GM23338 (cell line): ENCODE results near the gene PPFIA1. TPM values are rescaled to one million over a fixed set of nuclear protein-coding genes. Genes with fewer than 3 reads are reported as not detected.

Source experiments
- ATAC-seq: fragments of 200-7000 bp; cut with Tn5 transposase; 3 replicates; pipeline ENCODE4 v1.9.1; 2020
- DNase-seq: peaks from one replicate; pipeline ENCODE4 v3.0.0-alpha.2; 2015; ENCODE audit warnings: low spot score
- H2AFZ ChIP-seq: fragments of 200-600 bp; sonication (generic); 2 replicates; pipeline ENCODE4 v1.8.0; 2016; ENCODE audit warnings: antibody characterized with exemption, mild to moderate bottlenecking, moderate library complexity
- H3F3A ChIP-seq: fragments of 200-600 bp; sonication (generic); replicated peaks from 2 replicates; pipeline ENCODE4 v1.8.0; 2017; ENCODE audit warnings: antibody characterized with exemption, mixed run types, low read depth
- H3K27ac ChIP-seq: fragments of 200-600 bp; sonication (generic); 2 replicates; pipeline ENCODE4 v1.6.1; 2016; ENCODE audit warnings: low read depth
- H3K27me3 ChIP-seq: fragments of 200-600 bp; sonication (generic); 2 replicates; pipeline ENCODE4 v1.8.0; 2016; ENCODE audit warnings: mild to moderate bottlenecking, mixed run types, moderate library complexity; ENCODE audit not compliant: insufficient read depth
- H3K36me3 ChIP-seq: fragments of 200-600 bp; sonication (generic); 2 replicates; pipeline ENCODE4 v1.8.0; 2016; ENCODE audit warnings: mild to moderate bottlenecking; ENCODE audit not compliant: insufficient read depth
- H3K4me1 ChIP-seq: fragments of 200-600 bp; sonication (generic); 2 replicates; pipeline ENCODE4 v1.8.0; 2016; ENCODE audit warnings: mild to moderate bottlenecking, moderate library complexity; ENCODE audit not compliant: insufficient read depth
- H3K4me2 ChIP-seq: fragments of 200-600 bp; sonication (generic); 2 replicates; pipeline ENCODE4 v1.7.1; 2017; ENCODE audit warnings: mixed run types
- H3K4me3 ChIP-seq: fragments of 200-600 bp; sonication (generic); 2 replicates; pipeline ENCODE4 v1.6.1; 2016; ENCODE audit warnings: mixed run types
- H3K79me2 ChIP-seq: fragments of 200-600 bp; sonication (generic); replicated peaks from 2 replicates; pipeline ENCODE4 v1.8.0; 2017; ENCODE audit warnings: mild to moderate bottlenecking; ENCODE audit not compliant: insufficient read depth
- H3K9me2 ChIP-seq: fragments of 200-600 bp; sonication (generic); 2 replicates; pipeline ENCODE4 v1.8.0; 2017; ENCODE audit not compliant: insufficient read depth
- H4K20me1 ChIP-seq: fragments of 200-600 bp; sonication (generic); replicated peaks from 2 replicates; pipeline ENCODE4 v1.8.0; 2017; ENCODE audit warnings: mild to moderate bottlenecking; ENCODE audit not compliant: insufficient read depth
- H3K27ac Mint-ChIP-seq: 2 replicates; pipeline ENCODE4 v1.8.0; 2020; ENCODE audit warnings: inconsistent platforms, mild to moderate bottlenecking, moderate library complexity, mixed read lengths
- H3K27me3 Mint-ChIP-seq: 3 replicates; pipeline ENCODE4 v1.8.0; 2022; ENCODE audit warnings: low read depth, mild to moderate bottlenecking, moderate library complexity, mixed read lengths, inconsistent platforms; ENCODE audit not compliant: insufficient read depth, poor library complexity
- H3K36me3 Mint-ChIP-seq: 3 replicates; pipeline ENCODE4 v1.8.0; 2021; ENCODE audit warnings: low read depth, mild to moderate bottlenecking, inconsistent platforms, moderate library complexity, mixed read lengths
- H3K4me1 Mint-ChIP-seq: 3 replicates; pipeline ENCODE4 v1.8.0; 2020; ENCODE audit warnings: mild to moderate bottlenecking, inconsistent platforms, mixed read lengths
- H3K4me3 Mint-ChIP-seq: 3 replicates; pipeline ENCODE4 v1.8.0; 2021; ENCODE audit warnings: moderate library complexity, mild to moderate bottlenecking, inconsistent platforms, mixed read lengths
- H3K9me3 Mint-ChIP-seq: 3 replicates; pipeline ENCODE4 v1.8.0; 2020; ENCODE audit warnings: moderate library complexity, mild to moderate bottlenecking, inconsistent platforms, mixed read lengths
- CREB1 ChIP-seq: fragments of 250-450 bp; sonication (Bioruptor Pico); IDR thresholded peaks from 2 replicates; pipeline ENCODE4 v1.5.0; 2020; ENCODE audit warnings: low read depth, mild to moderate bottlenecking, moderate library complexity
- ETS1 ChIP-seq: IDR thresholded peaks from 2 replicates; pipeline ENCODE4 v1.6.1; 2016; ENCODE audit warnings: antibody characterized with exemption
- EZH2 ChIP-seq: fragments of 200-600 bp; sonication (generic); IDR thresholded peaks from one replicate; pipeline ENCODE4 v1.8.0; 2017; ENCODE audit warnings: antibody characterized with exemption, mild to moderate bottlenecking, low read depth; ENCODE audit not compliant: unreplicated experiment
- EZH2phosphoT487 ChIP-seq: fragments of 200-600 bp; sonication (generic); IDR thresholded peaks from one replicate; pipeline ENCODE4 v1.8.1; 2018; ENCODE audit warnings: antibody characterized with exemption; ENCODE audit not compliant: unreplicated experiment
- JUNB ChIP-seq: IDR thresholded peaks from one replicate; pipeline ENCODE4 v1.6.1; 2016; ENCODE audit warnings: antibody characterized with exemption; ENCODE audit not compliant: unreplicated experiment
- NANOG ChIP-seq: IDR thresholded peaks from 2 replicates; pipeline ENCODE4 v1.6.1; 2016; ENCODE audit warnings: antibody characterized with exemption, borderline replicate concordance
- POLR2AphosphoS5 ChIP-seq: IDR thresholded peaks from 2 replicates; pipeline ENCODE4 v1.6.1; 2016; ENCODE audit warnings: antibody characterized with exemption, low read depth
- REST ChIP-seq: IDR thresholded peaks from one replicate; pipeline ENCODE4 v1.6.1; 2018; ENCODE audit warnings: antibody characterized with exemption; ENCODE audit not compliant: unreplicated experiment
- STAT1 ChIP-seq: IDR thresholded peaks from one replicate; pipeline ENCODE4 v1.6.1; 2016; ENCODE audit warnings: antibody characterized with exemption; ENCODE audit not compliant: unreplicated experiment
- ZNF114 ChIP-seq: fragments of 250-450 bp; sonication (Bioruptor Pico); IDR thresholded peaks from 2 replicates; pipeline ENCODE4 v1.5.0; 2020; ENCODE audit warnings: mild to moderate bottlenecking, moderate library complexity
- ZNF331 ChIP-seq: fragments of 250-450 bp; sonication (Bioruptor Pico); IDR thresholded peaks from 2 replicates; pipeline ENCODE4 v1.5.0; 2020; ENCODE audit warnings: low read depth, mild to moderate bottlenecking, moderate library complexity
- polyA plus RNA-seq: library from polyadenylated mRNA; unstranded; fragments of >200 nt; fragmentation: Nextera tagmentation; extraction: Ambion mirVana; gene quantifications from 2 replicates; pipeline ENCODE4 v1.2.1, GENCODE V29; 2016
- total RNA-seq: library from RNA; depleted of rRNA; stranded (reverse); fragments of >200 nt; shearing (Covaris generic); gene quantifications from 2 replicates; pipeline ENCODE4 v1.2.3, GENCODE V29; 2014

Gene PPFIA1
- total and polyA plus RNA-seq, 2 experiments from 2014 or later: 41.7 to 62.0 TPM

- TF ChIP-seq REST: no peak
- TF ChIP-seq EZH2phosphoT487: no peak
- TF ChIP-seq CREB1 (CRISPR knock-in tag): no peak
- no peak for TF ChIP-seq ETS1
- no peak for TF ChIP-seq EZH2
- no peak for TF ChIP-seq ZNF331 (CRISPR knock-in tag)
- TF ChIP-seq NANOG: no peak
- no peak for TF ChIP-seq POLR2AphosphoS5
- TF ChIP-seq ZNF114 (CRISPR knock-in tag): no peak
- no peak for TF ChIP-seq JUNB
Observed at GRCh38 chr11:70364178-70364577, 93.7 kb downstream of the PPFIA1 start (continued).

GRCh38 chr11:70364745-70365543, 94.5 kb downstream of the PPFIA1 start:
- H4K20me1 ChIP-seq: peaks cover 3% of the 10 kb centered on the region; the same call in 1 of the 2 replicates
- H3K36me3 ChIP-seq: peaks cover 18% of the 10 kb centered on the region
- no peaks in the 10 kb centered on the region for H3K9me2 ChIP-seq
- ATAC-seq (no peak), DNase-seq (no peak)
- no peak overlapping the region for H3K4me2 ChIP-seq
- H3K27me3 ChIP-seq: no peaks in the 10 kb centered on the region
- H3K4me3 ChIP-seq: no peak overlapping the region
- H3K4me1 Mint-ChIP-seq: no peaks in the 10 kb centered on the region
- no peak overlapping the region for H2AFZ ChIP-seq
- no peak overlapping the region for H3K4me3 Mint-ChIP-seq
- H3K4me1 ChIP-seq: no peaks in the 10 kb centered on the region
- H3K27ac ChIP-seq: no peak overlapping the region
- peaks cover 2% of the 10 kb centered on the region for H3K79me2 ChIP-seq
- no peaks in the 10 kb centered on the region for H3F3A ChIP-seq
- peaks cover 2% of the 10 kb centered on the region for H3K27me3 Mint-ChIP-seq
- H3K36me3 Mint-ChIP-seq: peaks cover 59% of the 10 kb centered on the region
- H3K27ac Mint-ChIP-seq: no peak overlapping the region
- no peaks in the 10 kb centered on the region for H3K9me3 Mint-ChIP-seq
- TF ChIP-seq REST: no peak
- TF ChIP-seq STAT1: no peak
- TF ChIP-seq EZH2: no peak
- no peak for TF ChIP-seq NANOG
- TF ChIP-seq CREB1 (CRISPR knock-in tag): no peak
- no peak for TF ChIP-seq ETS1
- TF ChIP-seq POLR2AphosphoS5: no peak
- no peak for TF ChIP-seq ZNF331 (CRISPR knock-in tag)
- no peak for TF ChIP-seq ZNF114 (CRISPR knock-in tag)
